NCI-H446 (cell line): ENCODE results near the gene ANKRD13D.

Experiments
- DNase-seq, 2 experiments: peaks; one replicate each; lab custom pipeline; 2025; lab: John Stamatoyannopoulos, UW

Gene ANKRD13D

DNA sequence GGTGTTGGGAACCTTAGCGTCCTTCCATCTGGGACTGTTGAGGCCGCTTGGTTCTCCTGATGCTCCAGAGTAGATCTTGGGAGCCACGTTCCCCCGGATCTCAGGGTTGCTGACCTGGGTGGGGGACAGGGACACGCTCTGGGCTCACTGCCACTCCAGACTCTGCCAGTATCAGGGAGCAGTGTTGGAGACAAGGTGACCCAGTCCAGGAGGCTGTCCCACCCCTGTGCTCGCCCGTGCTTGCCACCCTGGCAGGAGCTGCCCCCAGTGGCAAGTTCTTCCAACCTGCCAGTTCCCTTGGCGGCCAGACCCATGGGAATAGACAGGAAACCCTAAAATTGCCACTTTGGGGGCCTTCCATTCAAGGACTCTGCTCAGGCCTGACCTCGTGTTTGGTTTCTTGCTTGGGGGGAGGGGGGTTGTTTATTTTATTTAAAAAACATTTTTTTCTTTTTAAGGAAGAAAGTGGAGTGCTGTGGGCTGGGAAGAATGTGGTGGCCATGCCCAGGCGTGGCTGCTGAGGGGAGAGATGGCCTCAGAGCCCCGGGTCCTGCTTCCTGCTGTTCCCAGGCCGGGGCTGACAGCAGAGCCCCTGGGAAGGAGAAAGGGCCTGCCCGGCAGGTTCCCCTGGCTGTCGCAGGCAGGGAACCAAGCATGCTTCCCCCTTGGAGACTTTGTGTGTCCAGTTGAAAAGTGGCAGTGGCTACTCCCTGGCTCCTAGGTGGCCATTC is 15.7 kb upstream of the ANKRD13D start:
- DNase-seq, result no peak

DNA sequence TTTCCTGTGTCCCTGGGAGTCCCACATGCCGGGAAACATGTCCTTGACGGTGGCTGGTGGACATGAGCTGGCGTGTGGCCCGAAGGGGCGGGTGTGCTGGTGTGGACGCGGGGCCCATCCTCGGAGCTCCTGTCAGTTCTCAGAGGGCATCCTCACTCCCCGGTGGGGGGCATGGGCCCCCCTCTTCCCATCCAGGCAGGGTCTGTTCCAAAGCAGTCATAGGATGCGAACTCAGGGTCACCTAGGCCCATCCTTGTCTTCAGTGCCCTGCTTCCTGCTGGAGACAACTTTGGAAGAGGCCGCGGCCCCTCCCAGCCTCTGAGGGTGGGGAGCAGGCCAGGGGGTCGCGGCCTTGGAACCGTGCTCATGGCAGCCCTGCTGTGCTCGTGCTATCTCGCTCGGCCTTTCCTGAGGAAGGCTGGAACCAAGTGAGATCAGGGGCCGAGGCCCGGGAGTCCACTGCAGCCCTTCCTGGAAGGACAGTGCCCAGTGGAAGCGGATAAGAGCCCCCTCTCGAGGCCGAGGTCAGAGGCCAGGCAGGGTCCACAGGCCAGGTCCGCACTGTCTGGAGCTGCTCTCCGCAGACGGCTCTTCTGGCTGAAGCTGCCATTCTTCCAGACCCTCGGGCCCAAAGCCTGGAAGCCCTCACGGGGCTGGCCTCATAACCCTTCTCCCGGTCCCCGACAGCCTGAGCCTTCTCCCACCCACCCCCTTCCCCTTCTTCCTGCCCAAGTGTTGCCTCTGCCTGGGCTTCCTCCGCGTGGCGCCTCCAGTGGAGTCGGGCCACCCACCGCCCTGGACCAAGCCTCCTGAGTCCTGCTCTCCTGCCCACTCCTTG is 14.1 kb upstream of the ANKRD13D start:
- no peak for DNase-seq

DNA sequence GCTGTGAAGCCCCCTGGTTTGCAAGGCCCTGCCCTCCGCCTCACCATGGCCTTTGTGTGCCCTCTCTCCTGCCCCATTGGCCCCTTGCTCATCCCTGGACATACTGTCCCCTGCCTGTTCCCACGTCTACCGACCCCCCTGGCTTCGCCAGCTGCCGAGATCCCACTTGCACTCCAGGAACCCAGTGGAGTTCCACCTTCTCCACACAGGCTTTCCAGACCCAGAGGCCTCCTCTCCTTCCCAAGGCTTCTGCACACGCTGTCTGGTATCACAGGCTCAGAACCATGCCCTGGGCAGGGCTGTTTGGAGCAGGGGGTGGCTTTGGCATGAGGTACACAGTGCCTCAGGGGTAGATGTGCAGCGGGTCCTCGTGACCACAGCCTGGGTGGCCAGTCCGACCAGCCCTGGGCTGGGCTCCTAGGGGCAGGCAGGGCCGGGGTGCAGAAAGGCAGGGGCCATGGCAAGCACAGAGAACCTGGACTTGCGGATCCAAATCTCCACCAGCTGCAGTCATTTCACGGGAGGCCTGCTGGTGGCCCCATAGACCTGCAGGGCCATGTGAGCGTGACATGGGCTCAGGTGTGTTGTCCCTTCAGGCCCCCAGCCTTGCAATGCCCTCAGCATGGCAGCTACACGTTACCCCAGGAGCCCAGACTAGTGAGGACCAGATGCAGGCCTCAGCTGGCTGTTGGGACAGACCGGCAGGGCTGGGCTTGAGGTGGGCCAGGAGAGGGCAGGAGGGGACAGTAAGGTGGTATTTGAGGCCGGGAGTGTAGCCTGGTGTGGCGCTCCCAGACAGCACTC is 13.3 kb upstream of the ANKRD13D start:
- DNase-seq, result no peak

DNA sequence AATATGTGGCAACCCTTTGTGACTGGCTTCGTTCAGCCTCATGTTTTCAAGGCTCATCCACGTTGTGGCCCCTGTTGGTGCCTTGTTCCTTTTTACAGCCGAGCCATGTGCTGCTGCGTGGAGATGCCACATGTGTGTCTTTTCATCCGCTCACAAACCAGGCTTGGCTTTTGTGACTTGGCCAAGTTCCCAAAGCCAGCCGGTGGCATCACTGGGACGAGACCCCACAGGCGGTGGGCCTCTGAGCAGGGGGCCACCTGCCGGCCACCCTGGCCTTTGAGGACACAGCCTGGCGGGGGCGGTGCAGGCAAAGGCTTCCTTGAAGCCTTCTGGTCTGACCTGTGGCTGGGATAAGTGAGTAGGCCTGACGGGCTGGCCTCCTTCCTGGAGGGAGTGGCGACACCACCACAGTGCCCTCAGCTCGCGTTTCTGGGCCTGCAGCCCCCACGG is 12.3 kb upstream of the ANKRD13D start:
- no peak for DNase-seq

DNA sequence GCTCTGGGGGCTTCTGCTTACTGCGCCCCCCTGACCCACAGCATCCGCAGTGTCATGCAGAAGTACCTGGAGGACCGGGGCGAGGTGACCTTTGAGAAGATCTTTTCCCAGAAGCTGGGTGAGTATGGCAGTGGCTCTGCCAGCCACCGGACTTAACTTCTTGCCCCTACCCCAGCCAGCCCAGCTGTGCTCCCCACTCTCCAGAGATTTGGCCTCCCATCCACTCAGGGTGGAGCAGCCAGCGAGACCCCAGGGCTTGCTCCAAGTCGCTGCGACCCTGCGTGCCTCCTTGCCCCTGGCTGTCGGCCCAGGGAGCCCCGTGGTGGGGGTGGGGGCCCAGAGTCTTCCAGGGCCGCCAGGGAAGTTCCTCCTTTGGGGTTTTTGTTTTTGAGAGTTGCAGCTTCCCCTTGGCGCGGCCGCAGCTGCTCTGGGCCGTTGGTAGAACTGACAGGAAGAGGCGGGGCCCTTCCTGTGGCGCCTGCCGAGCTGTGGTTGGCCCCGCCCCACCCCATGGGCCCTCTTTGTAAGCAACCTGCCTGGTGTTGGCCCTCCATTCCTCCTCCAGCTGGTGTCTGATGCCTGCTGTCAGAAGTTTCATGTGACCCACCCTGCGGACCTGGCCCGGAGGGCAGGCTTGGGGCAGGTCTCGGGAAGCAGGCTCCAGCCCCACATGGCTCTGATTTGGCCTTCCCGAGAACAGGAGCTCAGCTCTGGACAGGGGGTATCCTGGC is 11.7 kb upstream of the ANKRD13D start:
- DNase-seq, result no peak

DNA sequence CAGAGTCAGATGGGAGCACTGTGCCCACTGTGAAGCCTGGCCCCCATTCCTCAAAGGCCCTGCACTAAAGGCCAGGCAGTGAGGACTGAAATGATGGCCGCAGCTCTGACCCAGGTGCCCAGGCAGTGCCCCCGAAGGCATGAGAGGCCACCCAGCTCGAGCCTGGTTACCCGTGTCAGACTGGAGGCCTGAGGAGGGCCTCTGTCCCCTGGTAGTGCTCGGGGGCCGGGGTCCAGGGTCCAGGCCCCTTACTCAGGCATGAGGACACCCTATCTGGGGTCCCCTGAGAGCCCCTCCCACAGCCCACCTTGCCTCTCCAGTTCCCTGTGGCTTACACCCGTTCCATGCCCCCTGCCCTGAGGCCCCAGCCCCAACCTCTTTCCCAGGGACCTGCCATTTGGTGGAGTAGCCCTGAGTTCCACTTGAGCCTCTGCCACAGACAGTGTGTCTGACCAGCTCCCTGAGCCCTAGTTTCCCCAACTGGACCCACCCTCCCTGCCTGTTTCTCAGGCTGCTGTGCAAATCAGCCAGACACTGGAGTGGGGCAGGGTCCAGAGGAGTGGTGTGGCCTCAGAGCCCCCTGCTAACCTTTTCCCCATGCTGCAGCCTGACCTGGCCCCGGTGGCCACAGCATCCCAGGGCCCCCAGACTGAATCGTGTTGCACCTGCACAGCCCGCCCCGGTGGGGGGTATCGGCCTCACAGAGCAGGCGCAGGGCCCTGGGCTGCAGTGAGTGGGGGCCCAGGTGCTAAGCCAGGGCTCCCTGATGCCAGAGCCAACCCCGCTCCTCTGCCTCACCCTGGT is 10.8 kb upstream of the ANKRD13D start:
- no peak for DNase-seq

DNA sequence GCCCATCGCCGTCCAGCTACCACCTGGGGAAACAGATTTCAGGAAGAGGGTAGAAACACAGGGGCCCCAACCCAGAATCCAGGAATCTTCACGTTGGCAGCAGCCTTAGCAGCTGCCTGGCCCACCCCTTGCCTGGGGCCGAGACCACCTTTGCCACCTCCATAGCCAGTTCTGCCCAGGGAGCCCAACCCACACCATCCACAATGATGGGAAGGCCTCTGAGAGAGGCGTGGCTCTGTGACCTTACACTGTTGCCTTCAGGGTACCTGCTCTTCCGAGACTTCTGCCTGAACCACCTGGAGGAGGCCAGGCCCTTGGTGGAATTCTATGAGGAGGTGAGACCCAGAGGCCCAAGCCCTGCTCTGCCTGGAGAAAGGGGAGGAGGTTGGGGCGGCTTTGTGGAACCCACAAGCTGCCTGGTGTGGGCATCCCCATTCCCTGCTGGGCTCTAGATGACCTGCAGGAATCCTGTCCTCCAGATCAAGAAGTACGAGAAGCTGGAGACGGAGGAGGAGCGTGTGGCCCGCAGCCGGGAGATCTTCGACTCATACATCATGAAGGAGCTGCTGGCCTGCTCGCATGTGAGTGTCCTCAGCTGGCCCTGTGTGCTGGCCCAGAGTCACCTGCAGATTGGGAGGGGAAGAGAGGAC is 10.0 kb upstream of the ANKRD13D start:
- DNase-seq, result no peak

DNA sequence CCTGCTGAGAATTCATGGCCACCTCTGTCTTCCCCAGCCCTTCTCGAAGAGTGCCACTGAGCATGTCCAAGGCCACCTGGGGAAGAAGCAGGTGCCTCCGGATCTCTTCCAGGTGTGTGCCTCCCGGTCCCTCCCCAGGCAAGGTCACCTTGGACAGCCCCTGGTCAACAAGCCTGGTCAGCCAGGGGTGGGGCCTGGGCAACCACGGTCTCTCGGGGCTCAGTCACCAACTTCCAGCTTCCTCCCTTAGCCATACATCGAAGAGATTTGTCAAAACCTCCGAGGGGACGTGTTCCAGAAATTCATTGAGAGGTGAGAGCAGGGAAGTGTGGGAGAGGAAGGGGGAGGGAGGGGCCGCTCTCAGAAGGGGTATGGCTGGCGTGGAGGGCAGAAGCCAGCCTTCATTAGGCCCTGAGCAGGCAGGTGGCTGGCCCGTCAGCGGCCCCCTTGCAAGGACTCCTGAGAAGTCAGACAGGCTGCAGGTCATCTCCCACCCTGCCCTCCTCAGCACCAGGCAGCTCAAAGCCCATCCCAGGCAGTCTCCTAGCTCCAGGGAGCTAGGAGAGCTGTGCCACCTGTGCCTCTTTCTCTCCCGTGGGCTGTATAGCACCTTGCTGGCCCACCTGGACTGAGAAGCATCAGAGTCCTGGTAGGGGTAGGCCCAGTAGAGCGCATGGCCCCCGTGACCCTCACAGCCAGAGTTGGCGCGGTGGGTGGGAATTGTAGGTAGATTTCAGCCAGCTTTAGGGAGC is 9.3 kb upstream of the ANKRD13D start:
- DNase-seq, result no peak

DNA sequence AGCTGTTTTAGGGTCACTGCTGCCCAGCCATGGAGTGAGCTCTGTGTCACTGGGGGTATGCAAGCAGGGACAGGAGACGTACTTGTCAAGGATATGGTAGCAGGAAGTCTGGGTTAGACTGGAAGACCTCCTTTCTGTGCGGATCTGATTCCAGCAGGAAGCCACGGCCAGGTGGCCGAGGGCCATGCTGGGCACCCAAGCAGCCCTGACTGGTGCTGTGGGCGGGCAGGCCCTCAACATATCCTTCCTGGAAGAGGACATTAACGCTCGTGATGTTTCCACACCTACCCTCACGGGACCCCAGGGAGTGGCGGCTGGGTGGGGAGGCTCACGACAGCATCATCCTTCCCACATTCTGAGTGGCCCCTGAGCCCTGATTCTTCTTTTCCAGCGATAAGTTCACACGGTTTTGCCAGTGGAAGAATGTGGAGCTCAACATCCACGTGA is 8.7 kb upstream of the ANKRD13D start:
- DNase-seq, result no peak

DNA sequence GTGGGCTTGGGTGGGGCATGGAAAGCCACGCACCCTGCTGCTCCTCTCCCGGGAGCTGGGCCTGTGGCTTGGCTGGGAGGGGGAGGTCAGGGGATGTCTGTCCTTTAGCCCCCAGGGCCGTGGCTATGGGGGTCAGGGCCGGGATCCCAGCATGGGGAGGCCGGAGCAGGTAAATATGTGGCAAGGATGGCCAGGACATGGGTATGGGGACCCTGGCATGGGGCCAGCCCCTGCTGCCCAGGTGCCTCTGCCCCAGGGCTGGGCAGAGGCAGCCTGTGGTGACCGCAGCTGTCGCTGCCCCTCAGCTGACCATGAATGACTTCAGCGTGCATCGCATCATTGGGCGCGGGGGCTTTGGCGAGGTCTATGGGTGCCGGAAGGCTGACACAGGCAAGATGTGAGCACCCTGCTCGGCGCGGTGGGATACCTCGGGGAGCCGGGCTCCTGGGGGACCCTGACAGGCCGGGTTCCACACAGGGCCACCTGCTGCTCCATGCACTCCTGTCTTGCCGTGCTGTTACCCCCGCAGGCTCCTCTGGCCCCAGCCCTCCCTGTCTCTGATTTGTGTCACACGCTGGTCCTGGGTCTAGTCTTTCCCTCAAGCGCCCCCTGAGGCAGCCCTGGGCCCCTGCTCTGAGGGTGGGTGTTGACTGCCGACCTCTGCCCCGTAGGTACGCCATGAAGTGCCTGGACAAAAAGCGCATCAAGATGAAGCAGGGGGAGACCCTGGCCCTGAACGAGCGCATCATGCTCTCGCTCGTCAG is 8.1 kb upstream of the ANKRD13D start:
- no peak for DNase-seq

DNA sequence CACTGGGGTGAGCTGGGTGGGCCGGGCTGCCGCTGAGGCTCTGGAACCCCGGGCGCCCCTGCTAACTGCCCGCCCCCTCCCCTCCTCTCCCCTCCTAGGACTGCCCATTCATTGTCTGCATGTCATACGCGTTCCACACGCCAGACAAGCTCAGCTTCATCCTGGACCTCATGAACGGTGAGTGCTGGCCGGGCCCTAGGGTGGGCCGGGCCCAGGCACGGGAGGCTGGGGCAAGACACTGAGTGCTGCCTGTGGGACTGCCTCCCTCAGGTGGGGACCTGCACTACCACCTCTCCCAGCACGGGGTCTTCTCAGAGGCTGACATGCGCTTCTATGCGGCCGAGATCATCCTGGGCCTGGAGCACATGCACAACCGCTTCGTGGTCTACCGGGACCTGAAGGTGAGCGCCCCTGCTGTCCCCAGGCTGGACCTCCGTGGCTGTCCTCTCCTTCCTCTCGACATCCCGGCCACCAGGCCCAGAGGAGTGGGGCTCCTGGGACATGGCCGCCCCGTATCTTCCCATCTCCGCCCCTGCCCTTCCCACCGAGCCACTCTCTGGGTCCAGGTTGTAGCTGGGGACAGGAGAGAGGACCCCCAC is 7.5 kb upstream of the ANKRD13D start:
- no peak for DNase-seq

DNA sequence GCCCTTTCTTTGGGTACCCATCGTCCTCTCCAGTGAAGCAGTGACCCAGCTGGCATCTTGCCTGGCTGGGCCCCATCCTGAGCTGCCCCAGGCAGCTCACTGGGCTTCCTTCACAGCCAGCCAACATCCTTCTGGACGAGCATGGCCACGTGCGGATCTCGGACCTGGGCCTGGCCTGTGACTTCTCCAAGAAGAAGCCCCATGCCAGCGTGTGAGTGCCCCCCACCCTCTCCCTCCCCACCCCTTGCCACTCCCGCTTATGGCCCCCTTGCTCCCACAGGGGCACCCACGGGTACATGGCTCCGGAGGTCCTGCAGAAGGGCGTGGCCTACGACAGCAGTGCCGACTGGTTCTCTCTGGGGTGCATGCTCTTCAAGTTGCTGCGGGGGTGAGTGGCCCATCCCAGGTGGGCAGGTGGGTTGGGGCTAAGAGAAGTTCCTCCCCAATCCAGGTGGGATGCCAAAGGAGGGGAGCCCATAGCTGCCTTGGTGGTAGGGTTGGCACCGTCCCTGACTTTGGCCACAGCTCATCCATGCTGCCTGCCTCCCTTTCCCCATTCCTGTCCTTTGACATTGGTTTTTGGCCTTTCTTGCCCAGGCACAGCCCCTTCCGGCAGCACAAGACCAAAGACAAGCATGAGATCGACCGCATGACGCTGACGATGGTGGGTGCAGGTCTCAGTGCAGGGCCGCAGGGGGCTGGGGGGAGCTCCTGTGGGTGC is 6.8 kb upstream of the ANKRD13D start:
- no peak for DNase-seq

DNA sequence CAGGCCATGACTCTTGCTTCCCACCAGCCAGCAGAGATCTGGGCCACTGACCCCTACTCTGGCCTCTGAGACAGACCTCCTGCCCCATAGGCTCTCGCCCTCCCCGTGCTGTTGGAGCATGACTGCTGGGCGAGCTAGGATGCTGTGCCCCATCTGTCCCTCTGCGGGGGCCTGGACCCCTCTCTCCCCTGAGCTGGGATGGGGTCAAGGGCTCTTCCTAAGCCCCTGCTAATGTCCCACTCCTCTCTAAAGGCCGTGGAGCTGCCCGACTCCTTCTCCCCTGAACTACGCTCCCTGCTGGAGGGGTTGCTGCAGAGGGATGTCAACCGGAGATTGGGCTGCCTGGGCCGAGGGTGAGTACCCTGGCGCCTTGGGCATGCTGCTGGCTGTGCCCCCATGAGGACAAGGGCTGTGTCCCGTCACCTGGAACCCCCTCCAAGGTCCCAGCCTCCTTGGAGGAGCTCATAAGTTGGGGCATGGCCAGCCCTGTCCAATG is 6.2 kb upstream of the ANKRD13D start:
- DNase-seq, result no peak

DNA sequence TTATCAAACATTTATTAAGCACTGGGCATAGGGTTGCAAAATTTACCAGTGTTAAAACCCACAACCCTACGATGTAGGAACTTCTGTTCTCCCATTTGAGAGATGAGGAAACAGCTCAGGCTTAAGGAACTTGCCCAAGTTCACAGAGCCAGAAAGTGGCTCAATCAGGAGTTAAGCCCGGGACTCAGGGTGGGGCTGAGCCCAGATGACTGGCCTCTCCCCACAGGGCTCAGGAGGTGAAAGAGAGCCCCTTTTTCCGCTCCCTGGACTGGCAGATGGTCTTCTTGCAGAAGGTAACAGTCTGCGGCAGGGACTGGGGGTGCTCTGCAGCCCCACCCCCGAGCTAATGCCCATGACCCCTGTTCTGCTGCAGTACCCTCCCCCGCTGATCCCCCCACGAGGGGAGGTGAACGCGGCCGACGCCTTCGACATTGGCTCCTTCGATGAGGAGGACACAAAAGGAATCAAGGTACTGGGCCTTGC is 5.6 kb upstream of the ANKRD13D start:
- no peak for DNase-seq

DNA sequence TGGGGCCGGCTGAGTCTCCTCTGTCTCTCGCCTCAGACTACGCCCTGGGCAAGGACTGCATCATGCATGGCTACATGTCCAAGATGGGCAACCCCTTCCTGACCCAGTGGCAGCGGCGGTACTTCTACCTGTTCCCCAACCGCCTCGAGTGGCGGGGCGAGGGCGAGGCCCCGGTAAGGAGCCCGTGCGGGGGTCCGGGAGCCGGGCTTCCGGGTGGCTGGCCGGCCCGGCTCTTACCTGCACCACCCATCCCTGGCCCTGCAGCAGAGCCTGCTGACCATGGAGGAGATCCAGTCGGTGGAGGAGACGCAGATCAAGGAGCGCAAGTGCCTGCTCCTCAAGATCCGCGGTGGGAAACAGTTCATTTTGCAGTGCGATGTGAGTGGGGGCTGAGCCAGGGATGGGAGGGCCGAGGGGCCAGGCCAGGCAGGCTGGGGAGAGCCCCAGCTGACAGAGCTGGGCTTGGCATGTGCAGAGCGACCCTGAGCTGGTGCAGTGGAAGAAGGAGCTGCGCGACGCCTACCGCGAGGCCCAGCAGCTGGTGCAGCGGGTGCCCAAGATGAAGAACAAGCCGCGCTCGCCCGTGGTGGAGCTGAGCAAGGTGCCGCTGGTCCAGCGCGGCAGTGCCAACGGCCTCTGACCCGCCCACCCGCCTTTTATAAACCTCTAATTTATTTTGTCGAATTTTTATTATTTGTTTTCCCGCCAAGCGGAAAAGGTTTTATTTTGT is 4.1 kb upstream of the ANKRD13D start:
- DNase-seq, result no peak

DNA sequence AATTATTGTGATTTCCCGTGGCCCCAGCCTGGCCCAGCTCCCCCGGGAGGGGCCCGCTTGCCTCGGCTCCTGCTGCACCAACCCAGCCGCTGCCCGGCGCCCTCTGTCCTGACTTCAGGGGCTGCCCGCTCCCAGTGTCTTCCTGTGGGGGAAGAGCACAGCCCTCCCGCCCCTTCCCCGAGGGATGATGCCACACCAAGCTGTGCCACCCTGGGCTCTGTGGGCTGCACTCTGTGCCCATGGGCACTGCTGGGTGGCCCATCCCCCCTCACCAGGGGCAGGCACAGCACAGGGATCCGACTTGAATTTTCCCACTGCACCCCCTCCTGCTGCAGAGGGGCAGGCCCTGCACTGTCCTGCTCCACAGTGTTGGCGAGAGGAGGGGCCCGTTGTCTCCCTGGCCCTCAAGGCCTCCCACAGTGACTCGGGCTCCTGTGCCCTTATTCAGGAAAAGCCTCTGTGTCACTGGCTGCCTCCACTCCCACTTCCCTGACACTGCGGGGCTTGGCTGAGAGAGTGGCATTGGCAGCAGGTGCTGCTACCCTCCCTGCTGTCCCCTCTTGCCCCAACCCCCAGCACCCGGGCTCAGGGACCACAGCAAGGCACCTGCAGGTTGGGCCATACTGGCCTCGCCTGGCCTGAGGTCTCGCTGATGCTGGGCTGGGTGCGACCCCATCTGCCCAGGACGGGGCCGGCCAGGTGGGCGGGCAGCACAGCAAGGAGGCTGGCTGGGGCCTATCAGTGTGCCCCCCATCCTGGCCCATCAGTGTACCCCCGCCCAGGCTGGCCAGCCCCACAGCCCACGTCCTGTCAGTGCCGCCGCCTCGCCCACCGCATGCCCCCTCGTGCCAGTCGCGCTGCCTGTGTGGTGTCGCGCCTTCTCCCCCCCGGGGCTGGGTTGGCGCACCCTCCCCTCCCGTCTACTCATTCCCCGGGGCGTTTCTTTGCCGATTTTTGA is 3.3 kb upstream of the ANKRD13D start:
- DNase-seq, result no peak
